GM10266 (cell line): ENCODE measurements around the gene NTNG1.

ENCODE experiments used
- DNase-seq: peaks from one replicate; pipeline ENCODE4 v3.0.0; 2012; ENCODE audit errors: extremely low spot score
- TF ChIP-seq, protein P1 (sequence below): IDR thresholded peaks from 2 replicates; pipeline ENCODE4 v1.5.1; 2012; ENCODE audit warnings: mild to moderate bottlenecking, low read depth; ENCODE audit not compliant: control insufficient read depth, insufficient read depth; ENCODE audit errors: missing control alignments

Gene NTNG1

GRCh38 chr1:107342316-107342715 lies 201.5 kb downstream of the NTNG1 start:
- TF ChIP-seq, protein P1, sequence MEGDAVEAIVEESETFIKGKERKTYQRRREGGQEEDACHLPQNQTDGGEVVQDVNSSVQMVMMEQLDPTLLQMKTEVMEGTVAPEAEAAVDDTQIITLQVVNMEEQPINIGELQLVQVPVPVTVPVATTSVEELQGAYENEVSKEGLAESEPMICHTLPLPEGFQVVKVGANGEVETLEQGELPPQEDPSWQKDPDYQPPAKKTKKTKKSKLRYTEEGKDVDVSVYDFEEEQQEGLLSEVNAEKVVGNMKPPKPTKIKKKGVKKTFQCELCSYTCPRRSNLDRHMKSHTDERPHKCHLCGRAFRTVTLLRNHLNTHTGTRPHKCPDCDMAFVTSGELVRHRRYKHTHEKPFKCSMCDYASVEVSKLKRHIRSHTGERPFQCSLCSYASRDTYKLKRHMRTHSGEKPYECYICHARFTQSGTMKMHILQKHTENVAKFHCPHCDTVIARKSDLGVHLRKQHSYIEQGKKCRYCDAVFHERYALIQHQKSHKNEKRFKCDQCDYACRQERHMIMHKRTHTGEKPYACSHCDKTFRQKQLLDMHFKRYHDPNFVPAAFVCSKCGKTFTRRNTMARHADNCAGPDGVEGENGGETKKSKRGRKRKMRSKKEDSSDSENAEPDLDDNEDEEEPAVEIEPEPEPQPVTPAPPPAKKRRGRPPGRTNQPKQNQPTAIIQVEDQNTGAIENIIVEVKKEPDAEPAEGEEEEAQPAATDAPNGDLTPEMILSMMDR: no peak
- no peak for DNase-seq

- no peak for DNase-seq
- TF ChIP-seq, protein P1: no peak
Measured at GRCh38 chr1:107342768-107343167, 201.9 kb downstream of the NTNG1 start.

DNA sequence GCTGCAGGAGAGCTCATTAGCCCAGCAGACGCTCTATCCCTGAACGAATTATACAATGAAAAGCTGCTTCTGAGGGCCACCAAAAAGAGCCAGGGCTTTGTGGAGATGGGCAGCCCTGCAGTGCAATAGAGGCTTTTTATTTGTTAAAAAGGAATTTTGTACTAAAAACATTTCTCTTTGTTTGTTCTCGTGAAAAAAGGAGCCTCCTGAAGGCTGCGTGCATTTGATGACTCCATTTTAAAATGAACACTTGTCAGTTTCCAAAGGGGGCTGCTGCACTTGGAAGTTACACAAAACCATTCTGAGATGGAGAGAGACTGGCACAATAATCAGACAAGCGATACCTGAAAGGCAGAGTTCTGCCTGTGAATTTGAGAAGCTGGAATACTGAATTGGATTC lies 202.8 kb downstream of the NTNG1 start:
- DNase-seq: no peak
- TF ChIP-seq, protein P1: no peak

DNA sequence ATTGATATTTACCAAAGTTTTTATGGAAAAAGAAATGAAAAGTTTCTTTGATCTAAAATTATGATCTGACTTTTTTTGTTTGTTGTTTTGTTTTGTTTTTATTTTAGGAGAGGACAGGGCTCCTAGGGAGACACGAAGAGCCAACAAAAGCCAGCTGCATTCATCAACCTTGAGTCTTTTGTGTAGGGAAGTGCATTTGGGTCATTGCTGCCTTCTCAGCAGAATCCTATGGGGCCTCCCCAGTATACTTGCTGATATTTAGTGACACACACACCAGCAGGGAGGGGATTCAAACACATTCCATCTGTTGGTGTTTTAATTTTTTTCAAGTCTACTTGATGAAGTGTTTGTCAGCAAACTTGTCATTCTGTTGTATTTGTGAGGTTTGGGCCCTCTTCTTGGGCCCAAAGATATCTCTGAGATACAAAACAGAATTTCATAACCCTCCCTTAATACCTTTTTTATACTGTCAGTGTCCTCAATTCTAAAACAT lies 203.5 kb downstream of the NTNG1 start:
- TF ChIP-seq, protein P1: no peak

DNA sequence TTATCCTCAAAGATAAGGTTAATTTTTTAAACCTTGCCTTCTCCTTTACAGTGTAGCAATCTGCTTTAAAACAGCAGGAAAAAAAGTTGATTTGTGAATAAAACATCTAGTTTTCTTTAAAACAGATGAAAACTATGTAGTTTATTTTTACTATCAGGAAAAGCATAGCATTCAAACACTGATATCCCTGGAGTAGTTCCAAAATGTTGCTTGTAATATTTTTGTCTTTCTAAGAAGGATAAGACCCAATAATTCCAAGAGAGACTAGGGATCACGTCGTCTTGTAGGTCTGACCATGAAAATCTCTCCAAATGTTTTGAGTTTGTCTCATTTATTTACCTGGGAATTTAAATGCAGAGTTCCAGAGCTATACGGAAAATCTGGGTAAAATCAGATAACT lies 204.0 kb downstream of the NTNG1 start:
- TF ChIP-seq, protein P1: no peak
- DNase-seq: no peak

More for the DNA sequence above, 203.5 kb downstream of the NTNG1 start:
- DNase-seq: no peak

GRCh38 chr1:107352850-107353249 lies 212.0 kb downstream of the NTNG1 start:
- TF ChIP-seq, protein P1: no peak
- no peak for DNase-seq

DNA sequence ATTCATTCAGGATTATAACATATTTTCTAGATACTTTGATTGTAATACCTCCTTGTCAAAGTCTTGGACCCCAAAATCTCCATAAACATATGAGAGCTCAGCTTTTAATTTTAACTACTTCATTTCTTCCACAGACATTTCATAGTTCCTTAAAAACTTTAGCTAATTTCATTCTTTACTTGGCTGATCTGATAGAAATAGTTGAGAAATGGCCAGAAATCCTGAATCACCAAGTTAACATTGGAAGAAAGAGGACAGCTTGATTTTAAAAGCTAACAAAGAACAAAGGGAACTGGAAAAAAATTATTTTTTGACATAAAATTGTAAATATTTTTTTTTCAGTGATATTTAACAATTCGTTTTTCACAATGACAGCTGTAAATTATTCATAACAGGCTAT lies 216.5 kb downstream of the NTNG1 start:
- DNase-seq: no peak
- TF ChIP-seq, protein P1: no peak
